Measurements from ENCODE around the gene ZWINT.

Gene ZWINT

GRCh38 chr10:56327118-56327517 lies 33.9 kb downstream of the ZWINT start:
- TF ChIP-seq, protein P1, sequence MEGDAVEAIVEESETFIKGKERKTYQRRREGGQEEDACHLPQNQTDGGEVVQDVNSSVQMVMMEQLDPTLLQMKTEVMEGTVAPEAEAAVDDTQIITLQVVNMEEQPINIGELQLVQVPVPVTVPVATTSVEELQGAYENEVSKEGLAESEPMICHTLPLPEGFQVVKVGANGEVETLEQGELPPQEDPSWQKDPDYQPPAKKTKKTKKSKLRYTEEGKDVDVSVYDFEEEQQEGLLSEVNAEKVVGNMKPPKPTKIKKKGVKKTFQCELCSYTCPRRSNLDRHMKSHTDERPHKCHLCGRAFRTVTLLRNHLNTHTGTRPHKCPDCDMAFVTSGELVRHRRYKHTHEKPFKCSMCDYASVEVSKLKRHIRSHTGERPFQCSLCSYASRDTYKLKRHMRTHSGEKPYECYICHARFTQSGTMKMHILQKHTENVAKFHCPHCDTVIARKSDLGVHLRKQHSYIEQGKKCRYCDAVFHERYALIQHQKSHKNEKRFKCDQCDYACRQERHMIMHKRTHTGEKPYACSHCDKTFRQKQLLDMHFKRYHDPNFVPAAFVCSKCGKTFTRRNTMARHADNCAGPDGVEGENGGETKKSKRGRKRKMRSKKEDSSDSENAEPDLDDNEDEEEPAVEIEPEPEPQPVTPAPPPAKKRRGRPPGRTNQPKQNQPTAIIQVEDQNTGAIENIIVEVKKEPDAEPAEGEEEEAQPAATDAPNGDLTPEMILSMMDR (IDR thresholded peaks at IDR 0.05; ENCODE audit: low read depth, low read length): no peak
- no peak overlapping the region for H3K4me3 ChIP-seq (replicated peaks in 1 of 2; ENCODE audit: low read depth in 2 of 2, low read length in 2 of 2)
- no peak for DNase-seq (ENCODE audit: low read depth in 2 of 2)

DNA sequence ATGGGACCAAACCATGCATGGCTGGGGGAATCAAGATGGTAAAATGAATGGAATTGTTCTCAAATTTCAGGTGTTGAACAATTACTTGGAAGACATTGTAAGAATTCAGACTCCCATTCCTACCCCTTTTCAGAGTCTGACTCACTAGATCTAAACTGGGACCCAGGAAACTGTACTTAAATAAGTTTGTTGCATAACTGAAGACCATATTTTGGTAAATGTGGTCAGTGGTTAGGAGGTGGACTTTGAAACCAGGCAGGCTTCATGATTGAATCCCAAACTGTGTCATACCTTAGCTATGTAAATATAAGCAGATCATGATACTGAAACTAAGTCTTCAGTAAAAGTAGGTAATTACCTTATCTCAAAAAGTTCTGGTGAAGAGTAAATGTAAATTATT lies 41.7 kb downstream of the ZWINT start:
- no peak overlapping the region for H3K4me3 ChIP-seq (replicated peaks in 1 of 2; ENCODE audit: low read depth in 2 of 2, low read length in 2 of 2)
- TF ChIP-seq, protein P1 (IDR thresholded peaks at IDR 0.05; ENCODE audit: low read depth, low read length): no peak
- DNase-seq (ENCODE audit: low read depth in 2 of 2): peak in 1 of 2 donors; percentile 16

- H3K4me3 ChIP-seq (replicated peaks in 1 of 2; ENCODE audit: low read depth in 2 of 2, low read length in 2 of 2): no peak overlapping the region
- DNase-seq (ENCODE audit: low read depth in 2 of 2): no peak
- TF ChIP-seq, protein P1 (IDR thresholded peaks at IDR 0.05; ENCODE audit: low read depth, low read length): no peak
These were observed 42.2 kb downstream of the ZWINT start for GRCh38 chr10:56318816-56319215.

GRCh38 chr10:56317603-56318002 lies 43.5 kb downstream of the ZWINT start:
- DNase-seq (ENCODE audit: low read depth in 2 of 2): no peak
- TF ChIP-seq, protein P1 (IDR thresholded peaks at IDR 0.05; ENCODE audit: low read depth, low read length): no peak
- H3K4me3 ChIP-seq (replicated peaks in 1 of 2; ENCODE audit: low read depth in 2 of 2, low read length in 2 of 2): no peak overlapping the region

DNA sequence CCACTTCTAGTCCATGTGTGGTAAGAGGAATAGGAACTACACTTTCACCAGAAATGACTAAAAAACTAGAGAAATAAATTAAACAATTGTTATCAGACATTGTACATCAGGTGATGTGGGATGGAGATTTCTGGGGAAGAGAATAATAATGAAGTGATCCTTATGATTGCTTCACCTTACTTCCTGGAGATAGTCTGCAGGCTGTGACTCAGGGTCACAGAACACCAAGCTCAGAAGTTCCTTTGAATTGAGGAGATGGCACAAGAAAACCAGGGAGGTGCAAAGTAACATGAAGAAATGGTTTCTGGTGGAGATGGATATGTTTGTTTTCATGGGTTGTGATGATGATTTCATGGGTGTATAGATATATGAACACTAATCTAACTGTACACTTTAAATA lies 44.5 kb downstream of the ZWINT start:
- DNase-seq (ENCODE audit: low read depth in 2 of 2): no peak
- TF ChIP-seq, protein P1 (IDR thresholded peaks at IDR 0.05; ENCODE audit: low read depth, low read length): no peak
- H3K4me3 ChIP-seq (replicated peaks in 1 of 2; ENCODE audit: low read depth in 2 of 2, low read length in 2 of 2): no peak overlapping the region

Data from cardiac fibroblast (primary cell).